ENCODE measurements around the gene ELF1. TPM values are rescaled to one million over a fixed set of nuclear protein-coding genes. Genes with fewer than 3 reads are reported as not detected.

The ELF1 gene
- total and polyA plus RNA-seq, 2 donors (not counting 3 experiments of a cell fraction or from before 2014, with no cell fraction given): 31.8 to 61.2 TPM

GRCh38 chr13:40971321-40971720 lies 47.8 kb downstream of the ELF1 start:
- Histone ChIP-seq H3K79me2 (ENCODE audit: control insufficient read depth, insufficient read depth, low read length) (peaks cover 99% of the 10 kb centered on the region), H3K9me3 (replicated peaks; ENCODE audit: control insufficient read depth, insufficient read depth, low read length) (no peaks in the 10 kb centered on the region), H3K4me1 (ENCODE audit: control insufficient read depth, extremely low read depth, insufficient read depth, low read length) (peaks cover 5% of the 10 kb centered on the region), H3K27me3 (ENCODE audit: control insufficient read depth in 2 of 2, insufficient read depth in 2 of 2, low read length in 2 of 2) (no peaks in the 10 kb centered on the region), H4K20me1 (replicated peaks; ENCODE audit: control insufficient read depth, extremely low read depth, insufficient read depth, low read length) (peaks cover 31% of the 10 kb centered on the region), H3K4me2 (ENCODE audit: insufficient read depth, low read length) (no peak overlapping the region), H2AFZ (ENCODE audit: low read depth, low read length) (no peak overlapping the region), H3K9me1 (replicated peaks; ENCODE audit: control insufficient read depth, extremely low read depth, insufficient read depth, low read length) (no peaks in the 10 kb centered on the region), H3K9ac (replicated peaks; ENCODE audit: extremely low read depth, insufficient read depth, low read length) (no peak overlapping the region), H3K27ac (ENCODE audit: insufficient read depth, low read depth, low read length) (no peak overlapping the region), H3K36me3 (ENCODE audit: control insufficient read depth in 2 of 2, extremely low read depth in 1 of 2, insufficient read depth in 2 of 2, low read length in 2 of 2) (peaks cover 0 to 2% of the 10 kb centered on the region in 2 experiments), H3K4me3 (replicated peaks in 1 of 3; ENCODE audit: insufficient read depth in 1 of 3, low read depth in 1 of 3, low read length in 3 of 3) (no peak overlapping the region)
- no peak for TF ChIP-seq POLR2A (IDR thresholded peaks at IDR 0.05; ENCODE audit: low read depth, low read length)
- no peak for TF ChIP-seq MYC (IDR thresholded peaks at IDR 0.05; ENCODE audit: low read depth, low read length)
- TF ChIP-seq EZH2 (IDR thresholded peaks at IDR 0.05; ENCODE audit: borderline replicate concordance, low read depth, low read length, severe bottlenecking): no peak
- TF ChIP-seq POLR2AphosphoS5 (IDR thresholded peaks at IDR 0.05; ENCODE audit: insufficient read depth, low read depth, low read length): no peak
- TF ChIP-seq MAX (IDR thresholded peaks at IDR 0.05; ENCODE audit: insufficient read depth, insufficient read length): no peak
- TF ChIP-seq, protein P1, sequence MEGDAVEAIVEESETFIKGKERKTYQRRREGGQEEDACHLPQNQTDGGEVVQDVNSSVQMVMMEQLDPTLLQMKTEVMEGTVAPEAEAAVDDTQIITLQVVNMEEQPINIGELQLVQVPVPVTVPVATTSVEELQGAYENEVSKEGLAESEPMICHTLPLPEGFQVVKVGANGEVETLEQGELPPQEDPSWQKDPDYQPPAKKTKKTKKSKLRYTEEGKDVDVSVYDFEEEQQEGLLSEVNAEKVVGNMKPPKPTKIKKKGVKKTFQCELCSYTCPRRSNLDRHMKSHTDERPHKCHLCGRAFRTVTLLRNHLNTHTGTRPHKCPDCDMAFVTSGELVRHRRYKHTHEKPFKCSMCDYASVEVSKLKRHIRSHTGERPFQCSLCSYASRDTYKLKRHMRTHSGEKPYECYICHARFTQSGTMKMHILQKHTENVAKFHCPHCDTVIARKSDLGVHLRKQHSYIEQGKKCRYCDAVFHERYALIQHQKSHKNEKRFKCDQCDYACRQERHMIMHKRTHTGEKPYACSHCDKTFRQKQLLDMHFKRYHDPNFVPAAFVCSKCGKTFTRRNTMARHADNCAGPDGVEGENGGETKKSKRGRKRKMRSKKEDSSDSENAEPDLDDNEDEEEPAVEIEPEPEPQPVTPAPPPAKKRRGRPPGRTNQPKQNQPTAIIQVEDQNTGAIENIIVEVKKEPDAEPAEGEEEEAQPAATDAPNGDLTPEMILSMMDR (IDR thresholded peaks at IDR 0.05; ENCODE audit: extremely low read depth in 1 of 2, insufficient read depth in 1 of 2, low read depth in 1 of 2, low read length in 2 of 2): no peak
- TF ChIP-seq JUN (IDR thresholded peaks at IDR 0.05; ENCODE audit: borderline replicate concordance, insufficient read depth, insufficient read length, low read depth): no peak
- no peak for TF ChIP-seq GATA2 (IDR thresholded peaks at IDR 0.05; ENCODE audit: insufficient read depth, insufficient read length, low read depth, low read length)
- no peak for TF ChIP-seq FOS (IDR thresholded peaks at IDR 0.05; ENCODE audit: borderline replicate concordance, insufficient read depth, low read length)
- FAIRE-seq: no peak
- intact Hi-C loops (cut with micrococcal nuclease): no loop called here
- POLR2A ChIA-PET: no interaction called here
- dilution Hi-C loops (cut with MboI; ENCODE audit: extremely low pct_ligation_motif_present, low sequenced_read_pairs): no loop called here
- CTCF ChIA-PET: no interaction called here
- DNase-seq (ENCODE audit: low read depth, low spot score): no peak
- no TSS peak for BruUV-seq (replicated peaks)
